Fibroblast of mammary gland (primary cell): ENCODE measurements around the gene TTC22.
A peak's percentile ranks its signal among the peaks of the same experiment; 100 is the strongest.

ENCODE experiments used
- DNase-seq: peaks from one replicate; pipeline ENCODE4 v3.0.0-alpha.2; 2010; ENCODE audit warnings: low read depth
- H3K4me3 ChIP-seq: 2 replicates; pipeline ENCODE4 v1.5.1; 2011; ENCODE audit warnings: low read depth, mild to moderate bottlenecking, low read length, moderate library complexity; ENCODE audit not compliant: control insufficient read depth
- CTCF ChIP-seq: conservative IDR thresholded peaks from 2 replicates; pipeline ENCODE4 v1.5.1; 2011; ENCODE audit warnings: low read depth, low read length, inconsistent platforms; ENCODE audit not compliant: control insufficient read depth, insufficient read depth

Gene TTC22

GRCh38 chr1:54796902-54797301 lies 4.2 kb downstream of the TTC22 start:
- no peak for DNase-seq
- TF ChIP-seq CTCF, result no peak

GRCh38 chr1:54795841-54796468 lies 5.2 kb downstream of the TTC22 start:
- DNase-seq, result no peak
- no peak for TF ChIP-seq CTCF
- no peak overlapping the region for H3K4me3 ChIP-seq

More at GRCh38 chr1:54796902-54797301, 4.2 kb downstream of the TTC22 start:
- no peak overlapping the region for H3K4me3 ChIP-seq

GRCh38 chr1:54795356-54795665 lies 5.8 kb downstream of the TTC22 start:
- DNase-seq, result no peak

GRCh38 chr1:54794451-54795355 lies 6.4 kb downstream of the TTC22 start:
- H3K4me3 ChIP-seq, result no peak overlapping the region
- DNase-seq, result peak; percentile 55
- no peak for TF ChIP-seq CTCF

More at GRCh38 chr1:54795356-54795665, 5.8 kb downstream of the TTC22 start:
- no peak overlapping the region for H3K4me3 ChIP-seq
- TF ChIP-seq CTCF, result no peak

GRCh38 chr1:54792686-54793282 lies 8.3 kb downstream of the TTC22 start:
- no peak for DNase-seq
- H3K4me3 ChIP-seq, result no peak overlapping the region
- no peak for TF ChIP-seq CTCF

GRCh38 chr1:54791880-54792522 lies 9.1 kb downstream of the TTC22 start:
- H3K4me3 ChIP-seq, result no peak overlapping the region
- TF ChIP-seq CTCF, result peak; percentile 78
- peak; percentile 62 for DNase-seq
